Stimulated activated CD4-positive, alpha-beta T cell treated with anti-CD3 and anti-CD28 coated beads, Interleukin-2, amount 100 ng/mL, for 48 hours (primary cell): ENCODE results near the gene LZTFL1.
"Not testable (repeated sequence)": the region's sequence is repeated elsewhere in the genome, so short reads cannot be mapped to it uniquely, and the experiment has no call there.

Experiments used
- DNase-seq, 2 donors: peaks; one replicate each; pipeline ENCODE4 v3.0.0-alpha.2; 2020

Gene LZTFL1

GRCh38 chr3:45864760-45865519 is 23.0 kb upstream of the LZTFL1 start:
- DNase-seq = peak in 1 of 2 donors; percentile 17

GRCh38 chr3:45861043-45861719 is 19.3 kb upstream of the LZTFL1 start:
- DNase-seq = no peak

- DNase-seq = no peak
These were observed 18.6 kb upstream of the LZTFL1 start for GRCh38 chr3:45860481-45860880.

DNA sequence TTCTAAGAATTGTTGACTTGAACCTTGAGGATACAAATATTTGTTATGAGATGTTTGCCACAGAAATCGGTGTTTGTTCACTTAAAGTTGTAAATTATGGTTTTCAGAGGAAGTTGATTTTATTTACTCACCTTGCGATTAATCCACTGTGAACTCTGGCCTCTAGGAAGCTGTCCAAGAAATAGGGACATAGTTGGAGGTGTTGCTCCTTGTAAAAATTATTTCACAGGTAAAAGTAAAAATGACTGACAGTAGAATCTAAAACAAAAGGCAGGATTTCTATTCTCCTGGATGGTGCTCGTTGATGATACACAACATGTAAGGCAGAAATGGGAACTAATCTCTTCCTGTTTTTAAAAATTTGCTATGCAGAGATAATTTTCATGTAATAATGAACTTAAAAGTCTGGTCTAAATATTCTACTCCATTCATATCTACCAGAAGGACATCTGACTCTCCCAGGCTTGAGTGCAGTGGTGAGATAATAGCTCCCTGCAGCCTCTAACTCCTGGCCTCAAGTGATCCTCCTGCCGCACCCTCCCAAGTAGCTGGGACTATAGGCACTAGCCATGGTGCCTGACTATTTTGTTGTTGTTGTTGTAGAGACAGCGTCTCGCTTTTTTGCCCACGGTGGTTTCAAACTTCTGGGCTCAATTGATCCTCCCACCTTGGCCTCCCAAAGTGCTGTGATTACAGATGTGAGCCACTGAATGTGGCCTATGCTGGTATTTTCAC is 17.1 kb upstream of the LZTFL1 start:
- no peak for DNase-seq

- DNase-seq = not testable (repeated sequence)
These were observed 15.1 kb upstream of the LZTFL1 start for GRCh38 chr3:45857024-45857423.

DNA sequence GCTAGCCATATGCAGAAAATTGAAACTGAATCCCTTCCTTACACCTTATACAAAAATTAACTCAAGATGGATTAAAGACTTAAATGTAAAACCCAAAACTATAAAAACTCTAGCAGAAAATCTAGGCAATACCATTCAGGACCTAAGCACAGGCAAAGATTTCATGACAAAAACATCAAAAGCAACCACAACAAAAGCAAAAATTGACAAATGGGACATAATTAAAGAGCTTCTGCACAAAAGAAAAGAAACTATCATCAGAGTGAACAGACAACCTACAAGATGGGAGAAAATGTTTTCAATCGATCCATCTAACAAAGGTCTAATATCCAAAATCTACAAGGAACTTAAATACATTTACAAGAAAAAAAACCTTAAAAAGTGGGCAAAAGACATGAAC is 14.4 kb upstream of the LZTFL1 start:
- not testable (repeated sequence) for DNase-seq

GRCh38 chr3:45852828-45853227 is 10.9 kb upstream of the LZTFL1 start:
- DNase-seq = no peak

DNA sequence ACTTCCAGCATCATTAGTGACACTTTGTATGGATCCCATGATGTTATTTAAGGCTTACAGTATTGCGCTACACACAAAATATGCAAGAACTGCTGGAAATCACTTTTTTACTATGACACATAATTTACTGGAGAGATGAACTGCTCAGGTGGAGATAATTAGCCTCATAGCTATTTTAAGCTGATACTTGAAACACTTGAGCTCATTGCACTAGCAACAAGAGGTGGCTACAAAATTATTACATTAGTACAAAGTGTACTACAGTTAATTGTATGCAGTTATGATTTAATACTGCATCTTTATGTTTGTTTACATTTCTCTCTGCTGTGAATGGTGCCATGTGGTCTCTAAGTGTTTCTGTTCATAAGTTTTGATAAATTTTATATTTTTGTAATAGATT is 6.5 kb upstream of the LZTFL1 start:
- no peak for DNase-seq

- DNase-seq = no peak
These were observed 2.7 kb upstream of the LZTFL1 start for GRCh38 chr3:45844616-45845015.

- no peak for DNase-seq
These were observed 1.1 kb upstream of the LZTFL1 start for GRCh38 chr3:45842851-45843625.

GRCh38 chr3:45841420-45841756 is 531 bp downstream of the LZTFL1 start:
- DNase-seq = no peak

DNA sequence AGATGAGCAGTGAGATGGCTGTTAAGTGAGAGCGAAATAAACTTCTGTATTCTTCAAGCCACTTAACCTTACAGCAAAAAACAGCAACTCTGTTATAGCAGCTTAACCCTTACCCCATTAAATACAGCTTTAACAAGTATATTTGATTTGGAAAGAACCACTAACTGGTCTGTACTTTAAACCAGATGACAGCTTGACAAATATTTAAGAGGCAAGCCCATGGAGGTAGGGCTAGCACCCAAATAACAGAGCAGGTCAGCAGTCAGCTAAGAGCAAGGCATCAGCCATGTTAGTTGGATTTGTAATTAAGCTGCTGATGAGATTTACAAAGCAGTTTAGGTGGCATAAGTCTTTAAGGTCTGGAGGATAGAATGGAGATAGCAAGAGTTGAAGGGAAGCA is 3.5 kb downstream of the LZTFL1 start:
- DNase-seq = no peak

DNA sequence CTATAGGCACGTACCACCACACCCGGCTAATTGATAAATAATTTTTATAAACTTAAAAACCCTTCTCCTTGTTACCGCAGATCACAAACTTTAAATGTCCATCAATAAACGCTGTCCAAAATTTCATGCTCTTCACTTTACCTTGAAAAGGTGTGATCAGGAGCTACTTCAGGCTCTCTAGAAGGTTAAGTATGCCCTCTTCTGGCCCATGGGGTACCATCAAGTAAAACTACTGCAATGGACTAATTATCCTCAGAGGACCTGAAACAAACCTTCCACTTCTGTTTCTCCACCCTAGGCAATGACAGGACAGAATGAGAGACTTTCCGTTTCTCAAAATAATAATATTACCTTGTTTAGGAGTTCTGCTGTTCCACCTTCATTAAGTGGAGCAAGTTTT is 9.2 kb downstream of the LZTFL1 start:
- DNase-seq = no peak

DNA sequence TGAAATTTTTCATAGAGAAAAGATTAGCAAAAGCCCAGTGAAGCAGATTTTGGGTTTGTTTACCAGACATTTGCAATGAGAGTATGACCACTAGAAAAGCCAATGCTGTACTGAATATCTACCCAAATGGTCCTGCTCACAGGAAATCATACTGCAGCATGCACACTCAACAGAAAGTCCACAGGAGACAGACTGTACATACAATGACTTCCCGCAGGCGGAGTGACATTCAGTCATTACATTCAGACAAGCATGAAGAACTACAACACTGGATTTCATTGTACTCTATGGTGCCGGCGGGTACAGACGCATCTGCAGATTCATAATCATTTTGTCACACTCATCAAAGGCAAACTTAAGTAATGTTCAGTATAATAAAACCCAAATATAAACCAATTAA is 11.8 kb downstream of the LZTFL1 start:
- no peak for DNase-seq

- DNase-seq = no peak
These were observed 15.0 kb downstream of the LZTFL1 start for GRCh38 chr3:45826908-45827307.

- no peak for DNase-seq
These were observed 15.6 kb downstream of the LZTFL1 start for GRCh38 chr3:45826321-45826720.

DNA sequence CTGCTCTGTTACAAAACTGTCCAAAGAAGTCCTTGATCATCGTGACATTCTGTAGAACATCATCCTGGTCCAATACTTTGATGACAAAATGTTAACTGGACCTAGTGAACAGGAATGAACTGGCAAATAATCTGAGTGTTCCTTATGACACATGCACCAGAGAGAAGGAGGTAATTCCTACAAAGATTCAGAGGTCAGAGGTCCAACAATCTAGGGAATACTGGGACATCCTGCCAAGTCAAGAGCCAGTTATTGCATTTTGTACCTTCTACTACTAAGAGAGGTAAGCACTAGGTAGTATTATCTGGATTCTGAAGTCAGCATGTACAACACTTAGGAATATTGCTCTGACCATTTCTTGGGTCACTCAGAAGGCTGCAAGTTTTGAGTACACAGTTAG is 20.8 kb downstream of the LZTFL1 start:
- DNase-seq = no peak

GRCh38 chr3:45819543-45819942 is 22.4 kb downstream of the LZTFL1 start:
- no peak for DNase-seq

DNA sequence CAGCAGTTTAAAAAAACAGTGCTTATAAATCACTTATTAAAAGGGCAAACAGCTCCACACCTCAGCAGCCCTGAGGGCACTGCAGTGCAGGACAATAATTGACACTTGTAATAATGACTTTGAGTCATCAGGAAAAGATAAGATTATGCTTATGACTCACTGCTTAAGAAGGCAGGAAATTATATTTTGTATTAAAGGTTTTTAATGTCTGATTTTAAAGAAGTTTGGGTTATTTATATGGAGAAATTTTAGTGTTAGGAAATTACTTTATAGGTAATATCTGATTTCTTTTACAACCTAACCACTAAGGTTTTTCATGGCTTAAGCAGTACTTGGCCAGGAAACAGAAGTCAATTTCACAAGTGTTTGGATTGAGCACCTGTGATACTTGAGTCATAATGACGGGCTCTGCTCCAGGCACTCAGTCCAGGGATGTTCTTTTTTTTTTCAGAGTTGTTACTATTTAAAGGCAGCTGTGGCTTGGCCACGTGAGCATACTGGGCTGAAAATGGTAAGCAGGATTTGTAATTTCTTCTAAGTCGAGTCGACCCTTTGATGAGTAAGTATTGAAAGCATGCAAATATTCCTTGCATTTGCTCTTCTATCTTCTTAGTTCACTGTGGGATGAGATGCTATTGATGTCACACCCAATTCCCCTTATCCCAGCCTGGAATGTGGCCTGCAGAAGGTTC is 23.9 kb downstream of the LZTFL1 start:
- DNase-seq = no peak

- no peak for DNase-seq
These were observed 25.4 kb downstream of the LZTFL1 start for GRCh38 chr3:45816544-45816943.

DNA sequence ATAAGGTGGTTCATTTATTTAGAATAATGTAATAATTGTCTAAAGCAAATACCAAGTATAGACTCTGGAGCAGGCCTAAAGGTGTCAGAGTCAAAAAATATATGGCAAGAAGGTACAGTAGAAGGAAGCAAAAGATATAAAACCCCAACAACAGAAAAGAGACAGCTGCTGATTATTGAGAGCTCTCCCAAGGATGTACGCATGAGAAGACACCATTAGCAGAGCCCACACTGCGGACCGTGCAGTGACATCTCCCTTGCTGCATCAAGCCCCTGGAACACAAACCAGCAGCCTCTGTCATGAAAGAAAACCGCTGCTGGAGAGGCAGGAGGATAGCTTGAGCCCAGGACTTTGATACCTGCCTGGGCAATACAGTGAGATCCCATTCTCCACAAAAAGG is 27.6 kb downstream of the LZTFL1 start:
- no peak for DNase-seq

DNA sequence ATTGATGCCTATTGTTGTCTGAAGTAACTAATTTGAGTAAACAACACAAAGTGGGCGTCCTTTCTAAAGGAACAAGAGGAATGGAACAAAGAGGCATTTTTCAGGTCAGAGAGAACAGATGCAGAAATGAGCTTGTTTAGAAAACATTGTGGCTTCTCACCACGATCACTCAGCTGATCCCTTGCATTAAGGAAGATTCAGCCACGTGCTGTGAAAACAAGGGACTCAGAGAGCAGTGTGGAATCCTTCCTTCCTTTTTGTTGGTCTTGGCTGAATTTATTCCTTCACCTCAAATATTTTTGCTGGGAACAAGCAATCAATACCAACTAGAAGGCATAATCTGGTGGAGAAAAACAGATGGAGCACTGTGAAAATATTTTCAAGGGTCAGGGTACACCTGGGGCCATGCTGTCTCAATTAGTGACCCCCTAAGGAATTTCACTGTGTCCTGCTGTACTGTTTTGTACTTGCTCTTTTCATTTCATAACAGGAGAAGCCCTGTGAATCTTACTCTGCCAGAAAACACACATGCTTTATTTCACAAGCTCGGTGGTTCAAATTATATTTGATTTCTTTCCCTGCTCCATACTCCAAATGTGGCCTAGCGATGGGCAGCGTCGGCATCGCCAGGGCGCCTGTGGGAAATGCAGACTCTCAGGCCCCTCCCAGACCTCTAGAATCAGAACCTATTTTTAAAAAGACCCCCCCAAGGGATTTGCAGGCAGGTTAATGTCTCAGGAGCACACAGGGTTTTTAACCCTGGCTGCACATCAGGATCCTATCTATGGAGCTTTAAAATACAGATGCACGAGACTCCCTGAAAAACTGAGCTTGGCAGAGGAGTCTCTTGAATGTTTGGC is 34.0 kb downstream of the LZTFL1 start:
- DNase-seq = no peak
